Vagina (tissue), 2 donors: Measurements from ENCODE around the gene CRACDL.

Experiments used
- POLR2A ChIP-seq, 2 donors: fragments of 450-650 bp; IDR thresholded peaks; one replicate each; pipeline ENCODE4 v1.6.1; 2017; ENCODE audit warnings: antibody characterized with exemption in 2 of 2, mild to moderate bottlenecking in 2 of 2, moderate library complexity in 2 of 2
- TF ChIP-seq, protein P1 (sequence below), 3 experiments: fragments of 450-650 bp in 2 of 3; fragments of 200-600 bp in 1 of 3; sonication (generic) in 1 of 3; IDR thresholded peaks; one replicate each; pipeline ENCODE4 v1.5.1; 2017 to 2019; ENCODE audit warnings: antibody characterized with exemption in 3 of 3, mild to moderate bottlenecking in 2 of 3, moderate library complexity in 2 of 3

DNA sequence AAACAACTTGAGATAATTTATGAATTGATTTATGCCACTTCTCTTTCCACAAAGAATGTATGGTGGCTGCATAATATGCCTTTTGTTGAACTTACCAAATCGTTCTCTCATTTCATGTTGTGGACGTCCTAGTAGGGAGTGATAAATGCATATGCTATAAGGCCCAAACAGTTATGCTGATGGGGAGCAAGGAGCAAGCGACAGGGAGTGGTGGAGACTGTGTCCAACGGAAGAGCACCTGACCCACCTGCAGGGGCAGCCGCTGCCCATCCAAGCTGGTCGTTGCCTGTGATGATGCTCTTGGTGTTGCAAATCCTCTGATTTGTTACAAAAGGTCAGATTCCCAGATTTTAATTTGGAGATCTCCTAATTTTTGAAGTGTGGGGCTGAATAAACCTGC is 174.1 kb downstream of the CRACDL start:
- TF ChIP-seq, protein P1, sequence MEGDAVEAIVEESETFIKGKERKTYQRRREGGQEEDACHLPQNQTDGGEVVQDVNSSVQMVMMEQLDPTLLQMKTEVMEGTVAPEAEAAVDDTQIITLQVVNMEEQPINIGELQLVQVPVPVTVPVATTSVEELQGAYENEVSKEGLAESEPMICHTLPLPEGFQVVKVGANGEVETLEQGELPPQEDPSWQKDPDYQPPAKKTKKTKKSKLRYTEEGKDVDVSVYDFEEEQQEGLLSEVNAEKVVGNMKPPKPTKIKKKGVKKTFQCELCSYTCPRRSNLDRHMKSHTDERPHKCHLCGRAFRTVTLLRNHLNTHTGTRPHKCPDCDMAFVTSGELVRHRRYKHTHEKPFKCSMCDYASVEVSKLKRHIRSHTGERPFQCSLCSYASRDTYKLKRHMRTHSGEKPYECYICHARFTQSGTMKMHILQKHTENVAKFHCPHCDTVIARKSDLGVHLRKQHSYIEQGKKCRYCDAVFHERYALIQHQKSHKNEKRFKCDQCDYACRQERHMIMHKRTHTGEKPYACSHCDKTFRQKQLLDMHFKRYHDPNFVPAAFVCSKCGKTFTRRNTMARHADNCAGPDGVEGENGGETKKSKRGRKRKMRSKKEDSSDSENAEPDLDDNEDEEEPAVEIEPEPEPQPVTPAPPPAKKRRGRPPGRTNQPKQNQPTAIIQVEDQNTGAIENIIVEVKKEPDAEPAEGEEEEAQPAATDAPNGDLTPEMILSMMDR (IDR thresholded peaks at IDR 0.05): no peak
- TF ChIP-seq POLR2A (IDR thresholded peaks at IDR 0.05): no peak
